Endothelial cell of umbilical vein (primary cell): ENCODE results near the gene HOXC11. TPM values are rescaled to one million over a fixed set of nuclear protein-coding genes. Genes with fewer than 3 reads are reported as not detected.

ENCODE experiments used
- BruUV-seq: library from RNA; stranded (reverse); fragments of 400-500 nt; replicated peaks from 2 replicates; lab custom pipeline; 2021; lab: Mats Ljungman, UMichigan
- CTCF ChIA-PET: fragments of 300-600, 350-600 bp; sonication (Branson Sonifier 250); formaldehyde crosslinking; loops from one replicate; lab custom pipeline; 2021; ENCODE audit warnings: antibody characterized with exemption, inconsistent platforms; lab: Charles Lee
- POLR2A ChIA-PET: fragments of 300-600, 350-600 bp; sonication (Branson Sonifier 250); formaldehyde crosslinking; loops from one replicate; lab custom pipeline; 2021; ENCODE audit warnings: antibody characterized with exemption, inconsistent platforms; lab: Charles Lee
- DNase-seq: peaks from one replicate; pipeline ENCODE4 v3.0.0-alpha.2; 2011; ENCODE audit warnings: low read depth, low spot score
- FAIRE-seq: peaks from 2 replicates; lab custom pipeline; 2011; peaks lifted over from hg19 to GRCh38; lab: Jason Lieb, UNC
- H2AFZ ChIP-seq: 2 replicates; pipeline ENCODE4 v1.6.0; 2012; ENCODE audit warnings: low read depth, low read length, control low read depth, inconsistent platforms
- H3K27ac ChIP-seq: 2 replicates; pipeline ENCODE4 v1.5.1; 2011; ENCODE audit warnings: low read depth, mild to moderate bottlenecking, control low read depth, low read length, moderate library complexity; ENCODE audit not compliant: insufficient read depth
- H3K27me3 ChIP-seq, 2 experiments: 2 replicates each; pipeline versions ENCODE4 v1.6.0 to v1.6.1; 2011; ENCODE audit warnings: low read length in 2 of 2, mixed read lengths in 1 of 2; ENCODE audit not compliant: control insufficient read depth in 2 of 2, insufficient read depth in 2 of 2
- H3K36me3 ChIP-seq, 2 experiments: 2 replicates in 1 of 2; 3 replicates in 1 of 2; pipeline ENCODE4 v1.5.1; 2011; ENCODE audit warnings: low read length in 2 of 2, mild to moderate bottlenecking in 1 of 2, moderate library complexity in 1 of 2; ENCODE audit not compliant: control insufficient read depth in 2 of 2, insufficient read depth in 2 of 2; ENCODE audit errors: extremely low read depth in 1 of 2
- H3K4me1 ChIP-seq: 3 replicates; pipeline ENCODE4 v1.5.1; 2011; ENCODE audit warnings: mild to moderate bottlenecking, low read length; ENCODE audit not compliant: control insufficient read depth, insufficient read depth; ENCODE audit errors: extremely low read depth
- H3K4me2 ChIP-seq: 2 replicates; pipeline ENCODE4 v1.6.1; 2011; ENCODE audit warnings: low read length, control low read depth, mixed read lengths; ENCODE audit not compliant: insufficient read depth
- H3K4me3 ChIP-seq, 3 experiments: fragments of 200-600 bp in 1 of 3; sonication (generic), shearing (Covaris generic) in 1 of 3; replicated peaks in 1 of 3; 2 replicates each; pipeline ENCODE4 v1.5.1; 2011 to 2016; ENCODE audit warnings: control low read depth in 3 of 3, low read length in 3 of 3, mild to moderate bottlenecking in 2 of 3, inconsistent platforms in 1 of 3, low read depth in 1 of 3, moderate library complexity in 1 of 3; ENCODE audit not compliant: insufficient read depth in 1 of 3
- H3K79me2 ChIP-seq: 2 replicates; pipeline ENCODE4 v1.6.0; 2012; ENCODE audit warnings: low read length, inconsistent platforms; ENCODE audit not compliant: control insufficient read depth, insufficient read depth
- H3K9ac ChIP-seq: replicated peaks from 2 replicates; pipeline ENCODE3; 2011; ENCODE audit warnings: low read length, control low read depth; ENCODE audit not compliant: insufficient read depth; ENCODE audit errors: extremely low read depth
- H3K9me1 ChIP-seq: replicated peaks from 3 replicates; pipeline ENCODE4 v1.6.0; 2011; ENCODE audit warnings: mild to moderate bottlenecking, low read length; ENCODE audit not compliant: control insufficient read depth, insufficient read depth; ENCODE audit errors: extremely low read depth
- H3K9me3 ChIP-seq: replicated peaks from 2 replicates; pipeline ENCODE4 v1.5.1; 2012; ENCODE audit warnings: low read length, inconsistent platforms; ENCODE audit not compliant: control insufficient read depth, insufficient read depth
- H4K20me1 ChIP-seq: replicated peaks from 2 replicates; pipeline ENCODE3; 2011; ENCODE audit warnings: mild to moderate bottlenecking, low read length; ENCODE audit not compliant: control insufficient read depth, insufficient read depth; ENCODE audit errors: extremely low read depth
- CTCF ChIP-seq, 2 donors: IDR thresholded peaks; 1 replicate in 1 of 2; 2 replicates in 1 of 2; pipeline ENCODE4 v1.5.1; 2011; ENCODE audit warnings: low read length in 2 of 2, mild to moderate bottlenecking in 2 of 2, moderate library complexity in 2 of 2, control low read depth in 1 of 2, inconsistent platforms in 1 of 2, low read depth in 1 of 2; ENCODE audit not compliant: insufficient read depth in 1 of 2; ENCODE audit errors: extremely low read depth in 1 of 2
- EZH2 ChIP-seq: IDR thresholded peaks from 2 replicates; pipeline ENCODE4 v1.6.1; 2012; ENCODE audit warnings: borderline replicate concordance, low read depth, mild to moderate bottlenecking, moderate library complexity, low read length, inconsistent platforms; ENCODE audit not compliant: severe bottlenecking
- FOS ChIP-seq: IDR thresholded peaks from 2 replicates; pipeline ENCODE4 v1.6.1; 2011; ENCODE audit warnings: mild to moderate bottlenecking, low read length, moderate library complexity, borderline replicate concordance; ENCODE audit not compliant: insufficient read depth
- GATA2 ChIP-seq: IDR thresholded peaks from 2 replicates; pipeline ENCODE4 v1.7.0; 2011; ENCODE audit warnings: low read depth, mild to moderate bottlenecking, moderate library complexity, mixed read lengths, low read length; ENCODE audit not compliant: insufficient read length, insufficient read depth
- JUN ChIP-seq: IDR thresholded peaks from 2 replicates; pipeline ENCODE4 v1.6.1; 2011; ENCODE audit warnings: borderline replicate concordance, low read depth; ENCODE audit not compliant: insufficient read length, insufficient read depth
- MAX ChIP-seq: IDR thresholded peaks from 2 replicates; pipeline ENCODE4 v1.6.1; 2011; ENCODE audit not compliant: insufficient read depth, insufficient read length
- MYC ChIP-seq: IDR thresholded peaks from one replicate; pipeline ENCODE4 v1.6.1; 2011; ENCODE audit warnings: mild to moderate bottlenecking, low read depth, low read length
- POLR2A ChIP-seq: IDR thresholded peaks from 2 replicates; pipeline ENCODE4 v1.6.1; 2012; ENCODE audit warnings: low read depth, mild to moderate bottlenecking, control low read depth, low read length
- POLR2AphosphoS5 ChIP-seq: IDR thresholded peaks from 2 replicates; pipeline ENCODE4 v1.6.1; 2012; ENCODE audit warnings: low read depth, mild to moderate bottlenecking, control low read depth, low read length, moderate library complexity; ENCODE audit not compliant: insufficient read depth
- dilution Hi-C: fragments of 300-500 bp; cut with MboI; formaldehyde crosslinking; loops from one replicate; pipeline ENCODE4 v1.15.0; 2019; ENCODE audit warnings: low sequenced_read_pairs; ENCODE audit not compliant: extremely low pct_ligation_motif_present
- intact Hi-C: fragments of 100-400 bp; cut with micrococcal nuclease; formaldehyde crosslinking; loops from one replicate; pipeline ENCODE4 v1.10.0; 2022
- polyA plus RNA-seq, 4 experiments: library from polyadenylated mRNA; depleted of rRNA in 3 of 4; stranded (reverse) in 3 of 4; unstranded in 1 of 4; fragments of >200 nt; gene quantifications; 2 replicates each; pipeline versions ENCODE4 v1.2.1 to v1.2.3, GENCODE V29; 2011 to 2012; ENCODE audit warnings: missing spikeins in 1 of 4
- total RNA-seq: library from RNA; stranded (reverse); gene quantifications from 2 replicates; pipeline ENCODE4 v1.2.3, GENCODE V29; 2021

The HOXC11 gene
- total and polyA plus RNA-seq, 2 donors (not counting 3 experiments of a cell fraction or from before 2014, with no cell fraction given), result not detected

- no peaks in the 10 kb centered on the region for H3K9me3 ChIP-seq
- ChIA-PET POLR2A (no interaction called here), CTCF (interaction anchor here (0.9 to 17.0 kb wide), 9 partner anchors 8 to 251 kb away, joined by 3 to 616 read pairs (median 4); partner anchors contain the start of genes HOXC5, HOXC9 and SMUG1)
- TF ChIP-seq CTCF (IDR thresholded peaks at IDR 0.05; ENCODE audit: extremely low read depth in 1 of 2, insufficient read depth in 1 of 2, low read depth in 1 of 2, low read length in 2 of 2) (no peak), EZH2 (no peak), FOS (no peak), MYC (no peak), GATA2 (no peak), MAX (no peak), POLR2AphosphoS5 (no peak), POLR2A (no peak), JUN (no peak)
- dilution Hi-C loops (no loop called here), intact Hi-C loops (loop anchor here (10.0 kb wide), 1 partner anchor 357 kb away; the partner anchor contains the start of gene GPR84)
- H3K27ac ChIP-seq, result no peak overlapping the region
- H3K9ac ChIP-seq, result no peak overlapping the region
- no peaks in the 10 kb centered on the region for H3K9me1 ChIP-seq
- no peak overlapping the region for H3K4me2 ChIP-seq
- DNase-seq, result no peak
- no peak overlapping the region for H2AFZ ChIP-seq
- H4K20me1 ChIP-seq, result no peaks in the 10 kb centered on the region
- BruUV-seq, result no TSS peak
- peaks cover 76 to 88% of the 10 kb centered on the region in 2 experiments for H3K27me3 ChIP-seq
- FAIRE-seq, result no peak
- H3K36me3 ChIP-seq, result no peaks in the 10 kb centered on the region
- H3K4me1 ChIP-seq, result no peaks in the 10 kb centered on the region
- H3K4me3 ChIP-seq, result no peak overlapping the region
- H3K79me2 ChIP-seq, result no peaks in the 10 kb centered on the region
Measured at GRCh38 chr12:54007538-54008259, 34.8 kb downstream of the HOXC11 start.
